Loucy (cell line): ENCODE data around the gene FUS.

Experiments used
- EZH2phosphoT487 ChIP-seq: fragments of 200-600 bp; IDR thresholded peaks from 2 replicates; pipeline ENCODE4 v1.6.1; 2018; ENCODE audit warnings: antibody characterized with exemption, mild to moderate bottlenecking, moderate library complexity, borderline replicate concordance
- TF ChIP-seq, protein P1 (sequence below): fragments of 200-600 bp; sonication (generic); conservative IDR thresholded peaks from 2 replicates; pipeline ENCODE4 v1.5.1; 2014; ENCODE audit warnings: mild to moderate bottlenecking, antibody characterized with exemption, low read length

DNA sequence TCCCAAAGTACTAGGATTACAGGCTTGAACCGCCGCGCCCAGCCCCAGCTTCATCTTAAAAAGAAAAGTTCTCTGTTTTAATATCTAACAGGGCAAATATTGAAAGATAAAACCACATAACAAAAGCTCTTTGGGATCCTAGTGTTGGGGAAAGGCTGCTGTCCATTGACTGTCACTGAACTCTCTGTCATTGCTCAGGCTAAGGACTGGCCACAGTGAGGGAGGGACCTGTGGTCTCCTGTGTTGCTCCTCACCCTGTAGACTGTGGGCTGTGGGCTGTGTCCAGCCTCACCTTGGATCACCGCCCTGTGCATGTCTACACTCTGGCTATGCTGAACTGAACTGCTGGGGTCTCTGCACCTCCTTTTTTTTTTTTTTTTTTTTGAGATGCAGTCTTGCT is 48.3 kb downstream of the FUS start:
- TF ChIP-seq, protein P1, sequence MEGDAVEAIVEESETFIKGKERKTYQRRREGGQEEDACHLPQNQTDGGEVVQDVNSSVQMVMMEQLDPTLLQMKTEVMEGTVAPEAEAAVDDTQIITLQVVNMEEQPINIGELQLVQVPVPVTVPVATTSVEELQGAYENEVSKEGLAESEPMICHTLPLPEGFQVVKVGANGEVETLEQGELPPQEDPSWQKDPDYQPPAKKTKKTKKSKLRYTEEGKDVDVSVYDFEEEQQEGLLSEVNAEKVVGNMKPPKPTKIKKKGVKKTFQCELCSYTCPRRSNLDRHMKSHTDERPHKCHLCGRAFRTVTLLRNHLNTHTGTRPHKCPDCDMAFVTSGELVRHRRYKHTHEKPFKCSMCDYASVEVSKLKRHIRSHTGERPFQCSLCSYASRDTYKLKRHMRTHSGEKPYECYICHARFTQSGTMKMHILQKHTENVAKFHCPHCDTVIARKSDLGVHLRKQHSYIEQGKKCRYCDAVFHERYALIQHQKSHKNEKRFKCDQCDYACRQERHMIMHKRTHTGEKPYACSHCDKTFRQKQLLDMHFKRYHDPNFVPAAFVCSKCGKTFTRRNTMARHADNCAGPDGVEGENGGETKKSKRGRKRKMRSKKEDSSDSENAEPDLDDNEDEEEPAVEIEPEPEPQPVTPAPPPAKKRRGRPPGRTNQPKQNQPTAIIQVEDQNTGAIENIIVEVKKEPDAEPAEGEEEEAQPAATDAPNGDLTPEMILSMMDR: no peak
- TF ChIP-seq EZH2phosphoT487: no peak
